ENCODE data around the gene TERT. TPM values are rescaled to one million over a fixed set of nuclear protein-coding genes. Genes with fewer than 3 reads are reported as not detected.
A peak's percentile ranks its signal among the peaks of the same experiment; 100 is the strongest.
"Not testable (repeated sequence)": the region's sequence is repeated elsewhere in the genome, so short reads cannot be mapped to it uniquely, and the experiment has no call there.

Gene TERT
- 0.35 and 0.42 TPM in 2 replicates for total RNA-seq (2014; rRNA removed; shearing (Covaris generic))
- polyA plus RNA-seq (2015; cell fraction: cytosol; rRNA removed): 0.92 and 1.4 TPM in 2 replicates
- polyA plus RNA-seq (2015; cell fraction: nucleus; rRNA removed): 28.3 and 30.7 TPM in 2 replicates

DNA sequence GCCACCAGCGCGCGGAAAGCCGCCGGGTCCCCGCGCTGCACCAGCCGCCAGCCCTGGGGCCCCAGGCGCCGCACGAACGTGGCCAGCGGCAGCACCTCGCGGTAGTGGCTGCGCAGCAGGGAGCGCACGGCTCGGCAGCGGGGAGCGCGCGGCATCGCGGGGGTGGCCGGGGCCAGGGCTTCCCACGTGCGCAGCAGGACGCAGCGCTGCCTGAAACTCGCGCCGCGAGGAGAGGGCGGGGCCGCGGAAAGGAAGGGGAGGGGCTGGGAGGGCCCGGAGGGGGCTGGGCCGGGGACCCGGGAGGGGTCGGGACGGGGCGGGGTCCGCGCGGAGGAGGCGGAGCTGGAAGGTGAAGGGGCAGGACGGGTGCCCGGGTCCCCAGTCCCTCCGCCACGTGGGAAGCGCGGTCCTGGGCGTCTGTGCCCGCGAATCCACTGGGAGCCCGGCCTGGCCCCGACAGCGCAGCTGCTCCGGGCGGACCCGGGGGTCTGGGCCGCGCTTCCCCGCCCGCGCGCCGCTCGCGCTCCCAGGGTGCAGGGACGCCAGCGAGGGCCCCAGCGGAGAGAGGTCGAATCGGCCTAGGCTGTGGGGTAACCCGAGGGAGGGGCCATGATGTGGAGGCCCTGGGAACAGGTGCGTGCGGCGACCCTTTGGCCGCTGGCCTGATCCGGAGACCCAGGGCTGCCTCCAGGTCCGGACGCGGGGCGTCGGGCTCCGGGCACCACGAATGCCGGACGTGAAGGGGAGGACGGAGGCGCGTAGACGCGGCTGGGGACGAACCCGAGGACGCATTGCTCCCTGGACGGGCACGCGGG lies at the start of gene TERT:
TERT (minus strand) TSS at position 234 of the 815 bp plus-strand sequence; CDS start at position 155, 79 bp downstream.
- in situ Hi-C loops (cut with HindIII; ENCODE audit: low pct_unique_long_range_greater_than_20kb, low sequenced_read_pairs): no loop called here
- peak; percentile 47 for DNase-seq (ENCODE audit: low read depth, low spot score)

DNA sequence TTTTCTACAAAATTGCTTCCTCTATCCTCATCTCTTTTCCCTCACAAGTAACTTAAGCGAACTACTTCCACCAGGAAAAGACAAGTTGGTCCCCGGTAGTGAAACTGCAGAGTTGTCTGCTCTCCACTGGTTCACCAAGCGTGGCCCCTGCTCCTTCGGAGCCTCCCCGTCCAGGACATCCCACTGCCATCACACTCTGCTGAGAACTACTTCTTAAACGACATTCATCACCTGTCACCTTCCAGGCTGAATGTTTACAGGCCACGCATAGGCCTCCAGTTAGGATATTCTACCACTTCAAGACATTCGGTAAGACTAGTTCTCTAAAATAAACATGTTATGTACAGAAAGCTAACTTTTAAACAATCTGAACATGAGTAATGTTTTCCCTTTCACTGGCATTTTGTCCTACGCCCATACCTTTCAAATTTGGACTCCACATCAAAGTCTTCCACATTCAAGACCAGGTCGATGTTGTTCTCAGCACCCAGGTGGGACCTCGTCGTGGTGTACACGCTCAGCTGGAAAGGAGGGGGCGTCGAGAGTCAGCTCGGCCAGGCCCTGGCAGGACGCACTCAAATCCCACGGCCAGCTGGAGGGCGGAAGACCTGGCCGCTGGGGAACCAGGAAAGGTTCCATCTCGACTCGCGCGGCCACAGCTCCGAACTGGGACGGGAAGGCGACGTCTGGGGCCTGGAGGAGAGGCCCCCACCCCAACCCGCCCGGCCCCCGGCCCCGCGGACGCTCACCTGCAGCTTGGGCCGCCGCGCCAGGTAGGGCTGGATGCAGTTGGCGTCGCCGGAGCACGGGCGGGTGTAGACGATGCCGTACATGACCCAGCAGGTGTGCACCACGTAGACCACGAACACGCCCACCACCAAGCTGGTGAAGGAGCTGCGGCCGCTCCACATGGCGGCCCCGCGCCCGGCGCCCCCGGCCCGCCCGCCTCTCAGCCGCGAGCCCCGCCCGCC lies 49.3 kb upstream of the TERT start:
- no peak for DNase-seq (ENCODE audit: low read depth, low spot score)
- in situ Hi-C loops (cut with HindIII; ENCODE audit: low pct_unique_long_range_greater_than_20kb, low sequenced_read_pairs): no loop called here

DNA sequence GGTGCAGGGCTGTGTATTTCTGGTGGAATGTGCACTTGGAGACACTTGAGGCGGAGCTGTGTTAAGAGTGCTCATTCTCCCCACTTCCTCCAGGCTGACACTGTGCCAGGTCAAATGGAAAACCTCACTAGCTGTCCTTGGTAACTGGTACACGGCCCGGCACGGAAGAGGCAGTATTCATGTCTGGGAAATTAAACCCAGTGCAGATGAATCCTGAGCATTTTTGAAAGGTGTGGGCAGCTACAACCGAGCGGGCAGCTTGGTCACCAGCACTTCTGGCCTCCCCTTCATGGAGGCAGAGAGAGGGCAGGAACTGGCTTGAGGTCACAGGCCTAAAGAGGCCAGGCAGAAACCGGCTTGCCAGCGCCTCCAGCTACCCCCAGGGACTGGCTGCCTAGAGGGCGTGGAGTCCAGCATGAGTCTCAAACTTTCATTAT lies 48.5 kb upstream of the TERT start:
- in situ Hi-C loops (cut with HindIII; ENCODE audit: low pct_unique_long_range_greater_than_20kb, low sequenced_read_pairs): no loop called here

DNA sequence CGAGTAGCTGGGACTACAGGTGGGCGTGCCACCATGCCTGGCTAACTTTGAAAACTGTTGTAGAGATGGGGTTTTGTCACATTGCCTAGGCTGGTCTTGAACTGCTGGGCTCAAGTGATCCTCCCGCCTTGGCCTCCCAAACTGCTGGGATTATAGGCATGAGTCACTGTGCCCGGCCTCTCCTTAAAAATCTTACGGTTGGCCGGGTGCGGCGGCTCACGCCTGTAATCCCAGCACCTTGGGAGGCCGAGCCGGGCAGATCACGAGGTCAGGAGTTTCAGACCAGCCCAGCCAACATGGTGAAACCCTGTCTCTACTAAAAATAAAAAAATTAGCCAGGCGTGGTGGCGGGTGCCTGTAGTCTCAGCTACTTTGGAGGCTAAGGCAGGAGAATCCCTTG lies 47.8 kb upstream of the TERT start:
- DNase-seq (ENCODE audit: low read depth, low spot score); in situ Hi-C loops (cut with HindIII; ENCODE audit: low pct_unique_long_range_greater_than_20kb, low sequenced_read_pairs): not testable (repeated sequence)

More for the DNA sequence above, 48.5 kb upstream of the TERT start:
- DNase-seq (ENCODE audit: low read depth, low spot score): no peak

DNA sequence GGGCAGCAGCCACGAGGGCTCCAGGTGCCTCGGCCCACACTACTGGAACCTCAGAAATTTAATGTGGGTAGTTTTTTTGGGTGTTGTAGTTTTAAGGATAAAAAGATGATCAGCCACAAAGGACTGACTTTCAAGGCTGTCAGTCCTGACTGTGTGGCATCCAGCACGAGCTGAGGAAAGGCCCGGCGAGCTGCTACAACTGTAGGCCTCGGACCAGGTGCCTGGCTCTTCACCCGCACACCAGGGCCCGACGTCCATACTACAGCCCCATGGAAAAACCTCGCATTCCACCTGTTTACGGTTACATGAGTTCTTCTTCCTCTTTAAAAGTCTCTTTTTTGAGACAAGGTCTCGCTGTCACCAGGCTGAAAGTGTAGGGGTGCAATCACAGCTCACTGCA lies 47.4 kb upstream of the TERT start:
- no peak for DNase-seq (ENCODE audit: low read depth, low spot score)
- in situ Hi-C loops (cut with HindIII; ENCODE audit: low pct_unique_long_range_greater_than_20kb, low sequenced_read_pairs): no loop called here

DNA sequence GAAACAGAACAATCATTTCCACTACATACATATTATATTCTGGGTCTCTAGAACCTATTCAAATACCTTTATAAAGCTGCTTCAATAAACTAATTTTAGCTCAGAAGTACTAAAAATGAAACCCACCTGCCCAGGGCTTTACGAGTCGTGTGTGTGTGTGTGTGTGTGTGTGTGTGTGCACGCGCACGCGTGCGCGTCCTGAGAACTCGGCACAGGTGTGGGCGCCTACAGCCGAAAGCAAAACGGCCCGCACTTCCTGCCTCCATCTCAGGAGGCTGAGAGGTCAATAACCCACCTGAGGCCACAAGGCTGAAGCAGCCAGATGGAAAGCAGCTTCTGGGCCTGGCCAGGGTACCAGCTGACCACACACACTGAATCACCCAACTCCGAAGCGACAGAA lies 47.0 kb upstream of the TERT start:
- in situ Hi-C loops (cut with HindIII; ENCODE audit: low pct_unique_long_range_greater_than_20kb, low sequenced_read_pairs): no loop called here
- DNase-seq (ENCODE audit: low read depth, low spot score): no peak

DNA sequence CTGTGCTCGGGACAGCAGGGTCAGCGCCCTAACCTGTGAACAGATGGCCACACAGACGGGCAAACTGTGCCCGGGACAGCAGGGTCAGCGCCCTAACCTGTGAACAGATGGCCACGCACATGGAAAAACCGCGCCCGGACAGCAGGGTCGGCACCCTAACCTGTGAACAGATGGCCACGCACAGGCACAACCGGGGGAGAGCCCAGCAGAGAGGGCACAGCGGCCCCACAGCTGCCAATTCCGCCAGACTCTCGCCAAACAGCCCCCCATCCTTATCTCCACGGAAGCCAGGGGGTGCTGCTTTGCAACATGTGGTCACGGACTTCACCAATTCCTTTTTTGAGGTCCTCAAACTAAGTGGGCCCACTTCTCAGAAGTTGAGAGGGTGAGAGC lies 44.9 kb upstream of the TERT start:
- in situ Hi-C loops (cut with HindIII; ENCODE audit: low pct_unique_long_range_greater_than_20kb, low sequenced_read_pairs); DNase-seq (ENCODE audit: low read depth, low spot score): not testable (repeated sequence)

DNA sequence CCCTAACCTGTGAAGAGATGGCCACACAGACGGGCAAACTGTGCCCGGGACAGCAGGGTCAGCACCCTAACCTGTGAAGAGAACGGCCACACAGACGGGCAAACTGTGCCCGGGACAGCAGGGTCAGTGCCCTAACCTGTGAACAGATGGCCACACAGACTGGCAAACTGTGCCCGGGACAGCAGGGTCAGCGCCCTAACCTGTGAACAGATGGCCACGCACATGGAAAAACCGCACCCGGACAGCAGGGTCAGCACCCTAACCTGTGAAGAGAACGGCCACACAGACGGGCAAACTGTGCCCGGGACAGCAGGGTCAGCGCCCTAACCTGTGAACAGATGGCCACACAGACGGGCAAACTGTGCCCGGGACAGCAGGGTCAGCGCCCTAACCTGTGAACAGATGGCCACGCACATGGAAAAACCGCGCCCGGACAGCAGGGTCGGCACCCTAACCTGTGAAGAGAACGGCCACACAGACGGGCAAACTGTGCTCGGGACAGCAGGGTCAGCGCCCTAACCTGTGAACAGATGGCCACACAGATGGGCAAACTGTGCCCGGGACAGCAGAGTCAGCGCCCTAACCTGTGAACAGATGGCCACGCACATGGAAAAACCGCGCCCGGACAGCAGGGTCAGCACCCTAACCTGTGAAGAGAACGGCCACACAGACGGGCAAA lies 44.4 kb upstream of the TERT start:
- DNase-seq (ENCODE audit: low read depth, low spot score); in situ Hi-C loops (cut with HindIII; ENCODE audit: low pct_unique_long_range_greater_than_20kb, low sequenced_read_pairs): not testable (repeated sequence)

DNA sequence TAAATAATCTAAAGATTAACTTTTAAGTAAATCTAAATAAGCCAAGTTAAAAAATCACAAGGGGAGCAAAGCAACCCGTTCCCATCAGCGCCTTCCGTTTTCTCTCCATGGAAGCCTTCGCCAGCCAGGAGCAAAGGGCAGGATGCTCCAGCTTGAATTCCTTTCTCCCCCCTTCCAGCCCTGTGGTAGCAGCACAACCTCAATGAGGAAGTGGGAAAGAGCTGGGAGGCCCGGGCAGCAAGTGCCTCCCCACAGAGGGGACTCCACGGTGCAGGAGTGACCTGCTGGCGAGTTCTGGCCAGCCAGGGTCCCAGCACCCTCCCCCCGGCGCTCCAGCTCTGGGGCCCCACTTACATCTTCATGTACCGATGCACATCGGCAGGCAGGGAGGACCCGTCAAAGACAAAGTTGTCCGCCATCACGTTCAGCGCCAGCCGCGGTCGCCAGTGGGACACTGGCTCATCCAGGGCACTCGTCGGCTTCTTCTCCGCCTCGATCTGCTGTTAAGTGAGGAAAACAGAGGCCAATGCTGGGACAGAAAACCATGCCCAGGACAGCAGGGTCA lies 43.7 kb upstream of the TERT start:
- no peak for DNase-seq (ENCODE audit: low read depth, low spot score)
- in situ Hi-C loops (cut with HindIII; ENCODE audit: low pct_unique_long_range_greater_than_20kb, low sequenced_read_pairs): no loop called here

DNA sequence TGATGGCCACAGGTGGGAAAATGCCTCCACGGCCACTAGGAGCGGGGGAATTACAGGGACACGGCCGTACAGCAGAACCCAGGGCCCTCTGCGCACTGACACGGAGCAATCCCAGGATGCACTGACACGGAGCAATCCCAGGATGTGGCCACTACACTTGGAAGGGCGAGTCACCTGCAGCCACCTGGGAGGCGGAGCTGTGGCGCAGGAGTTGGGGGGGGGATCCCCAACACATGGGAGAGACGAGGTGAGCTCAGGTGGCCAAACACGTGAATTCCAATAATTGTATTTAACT lies 43.3 kb upstream of the TERT start:
- in situ Hi-C loops (cut with HindIII; ENCODE audit: low pct_unique_long_range_greater_than_20kb, low sequenced_read_pairs): no loop called here
- no peak for DNase-seq (ENCODE audit: low read depth, low spot score)

DNA sequence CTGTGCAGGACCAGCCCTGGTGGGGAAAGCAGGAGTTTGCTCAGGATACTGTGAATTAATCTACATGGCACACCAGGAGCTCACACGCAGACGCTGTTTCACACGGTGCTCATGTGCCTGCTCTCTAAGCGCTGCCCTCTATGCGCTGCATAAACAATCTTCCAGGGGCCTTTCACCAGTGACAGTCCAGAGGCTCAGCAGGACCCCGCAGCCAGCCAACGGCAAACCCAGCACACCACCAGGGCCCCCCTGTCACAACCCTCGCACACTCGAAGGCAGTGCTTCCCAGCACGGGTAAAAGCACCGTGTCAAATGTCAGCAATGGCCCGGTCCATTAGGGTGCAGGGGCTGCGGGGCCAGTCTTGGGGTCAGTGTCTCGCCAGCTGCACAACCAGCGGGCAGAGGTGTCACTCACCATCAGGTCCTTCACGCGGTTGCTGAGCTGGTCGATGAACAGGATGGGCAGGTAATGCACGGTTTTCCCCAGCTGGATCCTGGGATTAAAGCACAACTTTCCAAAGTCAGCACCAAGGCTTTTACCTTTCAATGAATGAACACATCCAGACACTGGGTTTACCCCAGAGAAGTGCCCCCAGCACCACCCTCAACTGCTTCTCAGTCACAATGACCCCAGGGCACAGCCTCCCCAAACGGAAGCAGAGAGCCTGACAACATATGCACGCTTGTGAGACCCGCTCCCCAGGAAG lies 42.8 kb upstream of the TERT start:
- in situ Hi-C loops (cut with HindIII; ENCODE audit: low pct_unique_long_range_greater_than_20kb, low sequenced_read_pairs): no loop called here
- DNase-seq (ENCODE audit: low read depth, low spot score): no peak

DNA sequence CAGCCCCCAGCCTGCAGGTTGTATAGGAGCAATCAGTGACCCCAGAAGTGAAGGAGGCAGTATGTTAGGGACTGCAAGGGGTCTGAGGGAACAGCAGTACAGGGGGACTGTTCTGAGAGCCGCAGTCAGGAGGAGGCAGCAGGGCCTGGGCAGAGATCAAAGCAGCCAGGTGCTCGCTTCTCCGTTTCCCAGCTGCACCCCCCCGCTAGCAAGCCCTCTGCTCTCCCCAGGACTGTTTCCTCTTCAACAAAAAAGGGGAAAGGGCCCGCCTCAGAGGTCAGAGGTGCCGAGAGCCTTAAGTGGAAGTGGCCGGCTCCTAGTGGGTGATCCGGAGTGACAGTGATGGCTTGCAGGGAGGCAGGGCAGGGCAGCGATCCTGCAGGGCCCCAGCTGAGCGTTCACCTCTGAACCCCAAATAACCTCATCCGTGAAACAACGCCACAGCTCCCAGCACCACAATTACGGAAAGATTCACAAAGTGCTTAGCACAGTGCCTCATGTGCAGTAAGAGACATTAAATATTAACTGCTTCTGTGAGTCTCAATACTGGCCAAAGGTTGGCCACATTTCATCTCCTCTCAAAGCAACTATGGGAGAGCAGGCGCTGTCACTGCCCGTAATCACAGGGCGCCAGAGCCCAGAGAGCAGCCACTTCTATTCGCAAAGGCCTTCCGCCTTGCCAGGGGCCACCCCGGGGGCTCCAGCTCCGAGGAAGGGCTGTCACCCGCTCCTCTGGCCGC lies 42.1 kb upstream of the TERT start:
- DNase-seq (ENCODE audit: low read depth, low spot score): no peak
- in situ Hi-C loops (cut with HindIII; ENCODE audit: low pct_unique_long_range_greater_than_20kb, low sequenced_read_pairs): no loop called here

DNA sequence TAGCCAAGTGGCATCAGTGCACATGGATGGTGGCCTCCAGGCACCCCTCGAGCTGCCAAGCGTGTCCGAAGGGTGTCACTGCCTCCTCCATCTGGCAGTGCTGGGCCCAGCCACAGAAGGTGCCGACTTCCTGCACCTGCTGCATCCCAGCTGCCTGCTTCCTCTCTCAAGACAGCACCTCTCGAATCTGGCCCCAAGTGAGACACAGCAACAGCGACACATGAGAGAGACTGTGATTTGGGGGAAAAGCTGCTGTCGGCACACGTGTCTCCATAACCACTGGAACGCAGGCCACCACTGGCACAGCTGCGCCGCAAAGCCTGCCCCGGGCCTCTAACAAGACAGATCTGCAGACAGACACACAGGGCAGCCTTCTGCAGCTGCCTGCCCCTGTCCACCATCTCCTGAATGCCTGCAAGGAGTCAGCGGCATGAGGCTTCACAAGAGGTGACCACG lies 41.3 kb upstream of the TERT start:
- in situ Hi-C loops (cut with HindIII; ENCODE audit: low pct_unique_long_range_greater_than_20kb, low sequenced_read_pairs): no loop called here
- DNase-seq (ENCODE audit: low read depth, low spot score): no peak

DNA sequence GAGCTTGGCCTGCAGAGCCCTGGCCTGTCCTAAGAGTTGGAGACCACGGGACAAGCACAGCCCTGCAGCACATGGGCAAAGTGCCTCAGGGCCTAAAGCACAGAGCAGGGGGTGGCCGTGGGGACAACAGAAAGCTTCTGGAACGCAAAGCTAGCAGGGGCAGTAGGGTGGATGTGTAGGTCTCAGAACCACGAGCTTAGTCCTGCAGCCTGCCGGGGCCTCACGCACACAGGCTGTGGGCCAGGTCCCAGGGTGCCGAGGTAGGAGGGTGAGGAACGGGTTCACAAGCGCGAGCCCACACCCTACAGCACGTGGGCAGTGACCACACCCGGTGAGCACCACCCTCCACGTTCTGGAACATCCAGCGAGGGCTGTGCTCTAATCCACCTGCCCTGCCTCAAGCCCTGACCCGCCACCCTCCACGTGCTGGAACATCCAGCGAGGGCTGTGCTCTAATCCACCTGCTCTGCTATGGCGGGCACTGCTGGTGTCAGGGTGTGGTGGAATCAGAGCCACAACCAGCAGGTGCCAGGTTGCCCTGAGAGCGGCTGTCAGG lies 40.8 kb upstream of the TERT start:
- DNase-seq (ENCODE audit: low read depth, low spot score): no peak
- in situ Hi-C loops (cut with HindIII; ENCODE audit: low pct_unique_long_range_greater_than_20kb, low sequenced_read_pairs): no loop called here

DNA sequence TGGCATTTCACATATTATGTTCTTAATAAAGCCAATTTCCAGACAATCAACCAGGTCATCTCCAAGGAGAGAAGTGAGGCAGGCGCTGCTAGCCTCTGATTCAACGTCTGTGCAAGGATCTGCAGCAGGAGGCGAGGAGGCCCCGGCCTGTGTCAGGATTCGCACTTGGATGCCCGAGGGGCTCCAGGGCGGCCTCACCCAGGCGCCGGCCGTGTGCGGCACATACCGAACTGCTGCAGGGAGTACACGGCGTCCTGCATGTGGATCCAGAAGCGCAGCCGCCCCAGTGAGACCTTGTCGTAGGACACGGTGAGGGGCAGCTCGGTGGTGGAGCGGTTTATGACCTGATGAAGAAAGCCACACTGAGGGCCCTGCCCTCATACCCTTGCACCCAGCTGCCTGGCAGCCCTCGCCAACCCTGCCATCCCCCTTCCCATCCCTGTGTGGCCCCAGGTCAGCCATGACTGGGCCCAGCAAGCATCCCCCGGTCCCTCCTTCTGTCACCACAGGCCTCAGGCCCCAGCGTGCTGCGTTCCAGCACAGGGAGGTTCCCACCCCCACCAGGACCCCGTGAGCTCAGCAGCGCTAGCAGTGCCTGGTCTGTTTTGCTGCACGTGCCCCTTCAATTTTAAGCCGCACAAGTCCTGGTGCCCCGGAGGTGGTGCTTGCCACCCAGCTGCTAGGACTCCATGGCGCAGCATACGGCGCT lies 40.1 kb upstream of the TERT start:
- no peak for DNase-seq (ENCODE audit: low read depth, low spot score)
- in situ Hi-C loops (cut with HindIII; ENCODE audit: low pct_unique_long_range_greater_than_20kb, low sequenced_read_pairs): no loop called here

DNA sequence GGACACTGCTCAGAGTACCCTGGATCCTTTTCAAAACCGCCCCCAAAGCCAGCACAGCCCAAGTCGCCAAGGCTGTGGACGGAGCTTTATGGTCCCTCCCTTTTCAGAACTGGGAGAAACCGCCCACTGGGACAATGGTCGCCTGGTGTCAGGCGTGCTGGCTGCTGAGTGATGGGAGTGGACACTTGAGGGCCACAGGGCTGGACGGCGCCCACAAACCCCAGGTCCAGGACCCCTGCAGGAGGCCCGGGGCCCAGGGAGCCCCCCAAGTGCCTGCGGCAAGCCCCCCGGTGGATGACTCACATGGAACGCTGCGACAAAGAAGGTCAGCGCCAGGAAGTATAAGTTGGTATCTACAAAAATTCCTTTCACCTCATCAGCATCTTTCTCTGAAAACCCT lies 39.1 kb upstream of the TERT start:
- no peak for DNase-seq (ENCODE audit: low read depth, low spot score)
- in situ Hi-C loops (cut with HindIII; ENCODE audit: low pct_unique_long_range_greater_than_20kb, low sequenced_read_pairs): no loop called here
